Middle frontal gyrus (tissue), 1 donor: ENCODE measurements around the gene CD2BP2.
A peak's percentile ranks its signal among the peaks of the same experiment; 100 is the strongest.

Experiments
- DNase-seq: peaks from one replicate; pipeline ENCODE4 v3.0.0-alpha.2; 2015; ENCODE audit warnings: low spot score; ENCODE audit errors: extremely low spot score

The CD2BP2 gene

GRCh38 chr16:30378236-30379157 is 23.4 kb upstream of the CD2BP2 start:
- peak; percentile 98 for DNase-seq

- DNase-seq: peak; percentile 85
These were observed 22.7 kb upstream of the CD2BP2 start for GRCh38 chr16:30377812-30378235.

GRCh38 chr16:30377050-30377811 is 22.1 kb upstream of the CD2BP2 start:
- no peak for DNase-seq

- no peak for DNase-seq
These were observed 21.4 kb upstream of the CD2BP2 start for GRCh38 chr16:30376461-30376902.

GRCh38 chr16:30375864-30376263 is 20.8 kb upstream of the CD2BP2 start:
- DNase-seq: no peak

- no peak for DNase-seq
These were observed 19.4 kb upstream of the CD2BP2 start, which contains the start of gene MYL11 for GRCh38 chr16:30374538-30374937. TSS of gene MYL11 (plus strand) at chr16:30374802. CDS start at chr16:30374858, 56 bp downstream.

GRCh38 chr16:30372725-30373124 is 17.6 kb upstream of the CD2BP2 start:
- DNase-seq: no peak

- DNase-seq: no peak
These were observed 17.1 kb upstream of the CD2BP2 start for GRCh38 chr16:30372038-30372712.

GRCh38 chr16:30371248-30371816 is 16.2 kb upstream of the CD2BP2 start:
- DNase-seq: no peak

- DNase-seq: peak; percentile 99
These were observed 15.5 kb upstream of the CD2BP2 start, which contains the start of gene TBC1D10B for GRCh38 chr16:30370456-30371247. TSS of gene TBC1D10B (minus strand) at chr16:30370494. CDS start at chr16:30370183, 311 bp downstream.

- DNase-seq: no peak
These were observed 14.9 kb upstream of the CD2BP2 start for GRCh38 chr16:30369938-30370455.

- DNase-seq: no peak
These were observed 14.2 kb upstream of the CD2BP2 start for GRCh38 chr16:30369091-30369937.

- no peak for DNase-seq
These were observed 13.6 kb upstream of the CD2BP2 start for GRCh38 chr16:30368792-30369090.

- no peak for DNase-seq
These were observed 13.1 kb upstream of the CD2BP2 start for GRCh38 chr16:30368122-30368791.

- DNase-seq: no peak
These were observed 12.4 kb upstream of the CD2BP2 start for GRCh38 chr16:30367349-30368009.

GRCh38 chr16:30366511-30366910 is 11.4 kb upstream of the CD2BP2 start:
- no peak for DNase-seq

GRCh38 chr16:30365200-30365599 is 10.1 kb upstream of the CD2BP2 start:
- DNase-seq: no peak

- no peak for DNase-seq
These were observed 6.1 kb upstream of the CD2BP2 start for GRCh38 chr16:30361180-30361579.
